ENCODE data around the gene TSPAN5.

TSPAN5 gene

GRCh38 chr4:98585596-98585995, 72.8 kb downstream of the TSPAN5 start:
- no peak for DNase-seq (ENCODE audit: low read depth)

GRCh38 chr4:98584265-98584664, 74.1 kb downstream of the TSPAN5 start:
- DNase-seq (ENCODE audit: low read depth): no peak

- no peak for DNase-seq (ENCODE audit: low read depth)
These were observed 75.1 kb downstream of the TSPAN5 start for GRCh38 chr4:98583265-98583664.

GRCh38 chr4:98581126-98581525, 77.3 kb downstream of the TSPAN5 start:
- DNase-seq (ENCODE audit: low read depth): no peak

GRCh38 chr4:98577956-98578355, 80.5 kb downstream of the TSPAN5 start:
- DNase-seq (ENCODE audit: low read depth): no peak

- DNase-seq (ENCODE audit: low read depth): no peak
These were observed 83.6 kb downstream of the TSPAN5 start for GRCh38 chr4:98574816-98575215.

GRCh38 chr4:98573791-98574190, 84.6 kb downstream of the TSPAN5 start:
- DNase-seq (ENCODE audit: low read depth): no peak

- DNase-seq (ENCODE audit: low read depth): no peak
These were observed 85.7 kb downstream of the TSPAN5 start for GRCh38 chr4:98572697-98573096.

- no peak for DNase-seq (ENCODE audit: low read depth)
These were observed 87.1 kb downstream of the TSPAN5 start for GRCh38 chr4:98571161-98571786.

- DNase-seq (ENCODE audit: low read depth): no peak
These were observed 88.1 kb downstream of the TSPAN5 start for GRCh38 chr4:98570151-98570797.

- no peak for DNase-seq (ENCODE audit: low read depth)
These were observed 89.3 kb downstream of the TSPAN5 start for GRCh38 chr4:98568941-98569663.

- no peak for DNase-seq (ENCODE audit: low read depth)
These were observed 90.8 kb downstream of the TSPAN5 start for GRCh38 chr4:98567611-98568010.

- DNase-seq (ENCODE audit: low read depth): no peak
These were observed 91.9 kb downstream of the TSPAN5 start for GRCh38 chr4:98566361-98567008.

GRCh38 chr4:98565681-98566301, 92.6 kb downstream of the TSPAN5 start:
- no peak for DNase-seq (ENCODE audit: low read depth)

- DNase-seq (ENCODE audit: low read depth): no peak
These were observed 93.6 kb downstream of the TSPAN5 start for GRCh38 chr4:98564852-98565251.

GRCh38 chr4:98560321-98560720, 98.1 kb downstream of the TSPAN5 start:
- no peak for DNase-seq (ENCODE audit: low read depth)

GRCh38 chr4:98558471-98559169, 99.8 kb downstream of the TSPAN5 start:
- no peak for DNase-seq (ENCODE audit: low read depth)

GRCh38 chr4:98557194-98557892, 101.1 kb downstream of the TSPAN5 start:
- DNase-seq (ENCODE audit: low read depth): peak; percentile 23

- DNase-seq (ENCODE audit: low read depth): no peak
These were observed 102.0 kb downstream of the TSPAN5 start for GRCh38 chr4:98556451-98556850.

- DNase-seq (ENCODE audit: low read depth): no peak
These were observed 102.5 kb downstream of the TSPAN5 start for GRCh38 chr4:98555798-98556445.
